ENCODE results near the gene TIMM44. TPM values are rescaled to one million over a fixed set of nuclear protein-coding genes. Genes with fewer than 3 reads are reported as not detected.
A peak's percentile ranks its signal among the peaks of the same experiment; 100 is the strongest.

Gene TIMM44
- 10 to 100 TPM; 63.6 to 69.6 TPM for total RNA-seq

DNA sequence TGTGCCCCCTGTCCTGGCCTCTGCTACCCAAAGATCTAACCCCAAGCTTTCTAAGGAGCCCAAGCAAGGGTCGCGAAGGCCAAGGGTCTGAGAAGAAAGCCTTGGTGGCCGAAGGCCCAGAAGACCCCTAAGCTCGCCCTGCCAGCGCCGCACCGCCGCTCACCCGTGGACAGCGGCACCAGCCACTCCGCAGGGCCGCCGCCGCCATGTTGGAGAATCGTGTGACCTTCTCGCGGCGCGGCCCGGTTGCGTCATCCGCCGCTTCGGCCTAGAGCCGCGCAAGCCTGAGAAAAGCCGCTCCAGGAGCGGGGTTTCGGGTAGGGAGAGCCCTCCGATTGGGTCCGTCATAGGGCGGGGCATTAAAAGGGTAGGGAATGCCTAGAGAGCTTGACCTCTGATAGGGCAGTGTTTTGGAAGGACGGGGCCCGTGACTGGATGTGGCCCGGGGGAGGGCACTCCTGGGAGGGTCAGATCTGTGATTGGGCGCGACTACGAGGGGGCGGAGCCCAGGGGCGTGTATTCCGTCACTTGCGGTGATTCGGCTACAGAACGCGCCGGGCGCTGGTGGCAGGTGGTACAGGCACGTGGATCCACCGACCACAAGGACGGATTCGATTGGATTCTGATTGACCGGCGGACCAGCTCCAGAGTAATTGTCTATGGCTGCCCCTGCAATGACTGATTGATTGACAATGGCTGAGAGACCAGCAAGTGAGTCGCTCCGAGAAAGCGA is at the start of gene TIMM44:
Gene TIMM44 (minus strand): TSS at position 223 of the 733 bp plus-strand sequence. CDS start 15 bp downstream, at position 208.
- DNase-seq (peak; percentile 100), ATAC-seq (peak; percentile 99)
- Mint-ChIP-seq H3K4me3 (peak within 1 kb of the TSS; percentile 91), H3K27ac (peak within 1 kb of the TSS; percentile 97), H3K36me3 (ENCODE audit: low read depth) (peaks cover 14% of the 10 kb centered on the region), H3K9me3 (ENCODE audit: insufficient read depth) (no peaks in the 10 kb centered on the region), H3K27me3 (ENCODE audit: low read depth) (no peaks in the 10 kb centered on the region), H3K4me1 (ENCODE audit: low read depth) (peaks cover 39% of the 10 kb centered on the region)
- ChIA-PET POLR2A (interaction anchor here (0.5 to 1.9 kb wide), 14 partner anchors 13 to 875 kb away, joined by 3 to 17 read pairs (median 4); partner anchors contain the start of genes ELAVL1, MAP2K7 and SNAPC2), CTCF (interaction anchor here (0.8 to 3.0 kb wide), 37 partner anchors 8 to 647 kb away, joined by 3 to 50 read pairs (median 6); partner anchors contain the start of genes ARHGEF18, ELAVL1, MAP2K7 and SNAPC2)

DNA sequence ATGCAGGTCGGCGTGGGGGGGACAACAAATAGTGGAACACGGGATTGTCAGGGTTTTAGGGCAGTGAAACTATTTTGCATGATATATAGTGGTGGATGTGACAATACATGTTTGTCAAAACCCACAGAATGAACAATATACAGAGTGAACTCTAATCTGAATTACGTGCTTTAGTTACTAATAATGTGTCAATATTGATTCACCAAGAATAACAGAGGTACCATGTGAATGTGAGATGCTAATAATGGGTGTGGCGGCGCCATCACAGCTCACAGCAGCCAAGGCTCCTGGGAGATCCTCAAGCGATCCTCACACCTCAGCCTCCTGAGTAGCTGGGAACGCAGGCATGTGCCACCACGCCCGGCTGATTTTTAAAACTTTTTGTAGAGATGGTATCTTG is 49.1 kb upstream of the TIMM44 start:
- Mint-ChIP-seq H3K27me3 (ENCODE audit: low read depth) (no peaks in the 10 kb centered on the region), H3K9me3 (ENCODE audit: insufficient read depth) (no peaks in the 10 kb centered on the region), H3K27ac (no peak overlapping the region), H3K4me3 (no peak overlapping the region), H3K4me1 (ENCODE audit: low read depth) (peaks cover 20% of the 10 kb centered on the region), H3K36me3 (ENCODE audit: low read depth) (peaks cover 33% of the 10 kb centered on the region)
- DNase-seq (no peak), ATAC-seq (no peak)
- CTCF ChIA-PET: interaction anchor here (1.2 kb wide), 1 partner anchor 10 kb away, joined by 5 read pairs; no protein-coding TSS in a partner anchor
- POLR2A ChIA-PET: no interaction called here

DNA sequence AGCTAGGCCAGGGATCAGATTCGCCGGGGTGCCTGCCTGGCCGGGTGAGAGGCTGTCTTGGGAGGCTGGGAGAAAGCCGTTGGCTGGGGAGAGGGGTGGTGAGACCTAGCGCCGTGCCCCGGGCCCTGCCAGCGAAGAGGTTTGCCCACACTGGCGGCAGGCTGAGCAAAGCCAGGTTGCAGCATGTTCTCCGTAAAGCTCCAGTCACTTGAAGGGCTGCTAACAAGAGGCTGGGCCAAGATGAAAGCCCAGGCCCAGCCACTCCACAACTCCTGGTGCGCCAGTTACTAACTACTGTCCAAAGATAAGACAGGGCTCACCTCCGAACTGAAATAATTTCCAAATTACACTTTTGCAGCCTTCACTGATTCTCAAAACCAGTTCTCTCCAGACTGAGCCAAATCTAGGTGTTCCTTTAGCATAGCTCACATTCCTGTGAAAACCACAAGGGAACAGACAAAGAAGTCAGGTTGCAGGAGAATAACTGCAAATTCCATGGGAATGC is 45.7 kb upstream of the TIMM44 start:
- ATAC-seq (no peak), DNase-seq (no peak)
- H3K27ac Mint-ChIP-seq: no peak overlapping the region
- POLR2A ChIA-PET: no interaction called here
- no peak overlapping the region for H3K4me3 Mint-ChIP-seq
- H3K4me1 Mint-ChIP-seq (ENCODE audit: low read depth): peaks cover 4% of the 10 kb centered on the region
- peaks cover 46% of the 10 kb centered on the region for H3K36me3 Mint-ChIP-seq (ENCODE audit: low read depth)
- no peaks in the 10 kb centered on the region for H3K9me3 Mint-ChIP-seq (ENCODE audit: insufficient read depth)
- CTCF ChIA-PET: interaction anchor here (1.1 to 3.7 kb wide), 3 partner anchors 13 to 45 kb away, joined by 3 to 18 read pairs (median 4); partner anchors contain the start of gene TIMM44
- H3K27me3 Mint-ChIP-seq (ENCODE audit: low read depth): no peaks in the 10 kb centered on the region

- H3K27ac Mint-ChIP-seq: no peak overlapping the region
- POLR2A ChIA-PET: no interaction called here
- ATAC-seq (no peak), DNase-seq (no peak)
- CTCF ChIA-PET: interaction anchor here (3.7 kb wide), 1 partner anchor 14 kb away, joined by 18 read pairs; no protein-coding TSS in a partner anchor
- H3K27me3 Mint-ChIP-seq (ENCODE audit: low read depth): no peaks in the 10 kb centered on the region
- no peaks in the 10 kb centered on the region for H3K4me1 Mint-ChIP-seq (ENCODE audit: low read depth)
- H3K36me3 Mint-ChIP-seq (ENCODE audit: low read depth): peaks cover 46% of the 10 kb centered on the region
- H3K4me3 Mint-ChIP-seq: no peak overlapping the region
- H3K9me3 Mint-ChIP-seq (ENCODE audit: insufficient read depth): no peaks in the 10 kb centered on the region
These were observed 44.8 kb upstream of the TIMM44 start for GRCh38 chr19:7988307-7988706.

DNA sequence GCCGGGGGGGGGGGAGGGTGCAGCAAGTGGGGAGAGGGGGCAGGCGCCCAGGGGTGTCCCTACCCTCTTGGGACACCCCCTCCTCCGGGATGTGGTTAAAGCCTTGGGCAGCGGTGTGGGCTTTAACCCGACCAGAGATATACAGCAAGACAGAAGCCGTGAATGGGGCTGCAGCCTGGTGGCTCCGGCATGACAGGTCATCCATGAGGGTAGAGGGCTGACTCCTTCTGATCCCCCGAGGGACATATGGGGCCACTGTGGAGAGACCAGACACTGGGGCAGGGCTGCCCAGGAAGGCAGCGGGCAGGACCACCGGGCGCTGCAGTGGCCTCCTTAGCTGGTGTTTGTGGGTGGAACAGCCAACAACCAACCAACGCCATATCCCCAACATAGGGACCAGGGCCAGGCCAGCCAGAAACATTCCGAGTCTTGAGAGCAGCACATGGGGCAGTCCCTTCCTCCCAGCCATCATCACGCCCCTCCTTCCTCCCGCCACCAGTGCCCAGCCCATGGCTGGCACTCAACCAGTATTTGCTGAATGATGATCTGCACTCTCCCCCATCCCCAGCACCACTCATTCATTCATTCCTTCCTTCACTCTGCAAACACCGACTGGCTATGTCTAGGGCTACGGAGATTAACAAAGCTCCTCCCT is 43.8 kb upstream of the TIMM44 start:
- Mint-ChIP-seq H3K9me3 (ENCODE audit: insufficient read depth) (no peaks in the 10 kb centered on the region), H3K27ac (no peak overlapping the region), H3K4me1 (ENCODE audit: low read depth) (no peaks in the 10 kb centered on the region), H3K27me3 (ENCODE audit: low read depth) (no peaks in the 10 kb centered on the region), H3K4me3 (no peak overlapping the region), H3K36me3 (ENCODE audit: low read depth) (peaks cover 48% of the 10 kb centered on the region)
- ChIA-PET CTCF (interaction anchor here (3.7 kb wide), 1 partner anchor 15 kb away, joined by 18 read pairs; no protein-coding TSS in a partner anchor), POLR2A (no interaction called here)
- DNase-seq: no peak
- no peak for ATAC-seq

GRCh38 chr19:7986321-7987113 is 43.1 kb upstream of the TIMM44 start:
- H3K36me3 Mint-ChIP-seq (ENCODE audit: low read depth): peaks cover 45% of the 10 kb centered on the region
- no peak for DNase-seq
- no peaks in the 10 kb centered on the region for H3K4me1 Mint-ChIP-seq (ENCODE audit: low read depth)
- ChIA-PET CTCF (no interaction called here), POLR2A (no interaction called here)
- no peaks in the 10 kb centered on the region for H3K9me3 Mint-ChIP-seq (ENCODE audit: insufficient read depth)
- no peak for ATAC-seq
- H3K27me3 Mint-ChIP-seq (ENCODE audit: low read depth): no peaks in the 10 kb centered on the region
- H3K4me3 Mint-ChIP-seq: no peak overlapping the region
- no peak overlapping the region for H3K27ac Mint-ChIP-seq

DNA sequence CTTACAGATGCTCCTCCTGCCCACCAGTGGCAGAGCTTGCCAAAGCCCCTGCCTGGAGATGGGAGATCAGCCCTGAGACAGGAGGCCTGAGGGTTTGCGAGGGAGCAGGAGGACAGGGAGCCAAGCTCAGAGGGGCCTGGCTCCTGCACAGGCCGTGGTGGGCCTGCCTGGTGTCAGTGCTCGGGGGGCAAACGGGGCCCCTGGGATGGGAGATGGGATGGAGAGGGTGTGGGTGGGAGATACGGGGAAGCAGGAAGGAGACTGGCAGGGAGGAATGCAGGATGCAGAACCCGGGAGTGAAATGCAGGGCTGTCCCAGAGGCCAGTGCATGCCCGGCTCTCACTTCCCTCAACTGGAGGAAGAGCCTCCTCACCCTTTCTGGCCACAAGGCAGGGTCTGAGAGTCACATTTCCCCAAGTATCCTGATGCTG is 42.0 kb upstream of the TIMM44 start:
- Mint-ChIP-seq H3K4me3 (no peak overlapping the region), H3K27ac (no peak overlapping the region), H3K9me3 (ENCODE audit: insufficient read depth) (no peaks in the 10 kb centered on the region), H3K36me3 (ENCODE audit: low read depth) (peaks cover 46% of the 10 kb centered on the region), H3K4me1 (ENCODE audit: low read depth) (no peaks in the 10 kb centered on the region), H3K27me3 (ENCODE audit: low read depth) (no peaks in the 10 kb centered on the region)
- ChIA-PET CTCF (no interaction called here), POLR2A (no interaction called here)
- ATAC-seq (no peak), DNase-seq (no peak)

GRCh38 chr19:7983995-7984837 is 40.8 kb upstream of the TIMM44 start:
- H3K27ac Mint-ChIP-seq: no peak overlapping the region
- ATAC-seq: no peak
- CTCF ChIA-PET: interaction anchor here (1.1 kb wide), 1 partner anchor 14 kb away, joined by 3 read pairs; no protein-coding TSS in a partner anchor
- DNase-seq: no peak
- H3K4me1 Mint-ChIP-seq (ENCODE audit: low read depth): no peaks in the 10 kb centered on the region
- POLR2A ChIA-PET: no interaction called here
- no peak overlapping the region for H3K4me3 Mint-ChIP-seq
- H3K9me3 Mint-ChIP-seq (ENCODE audit: insufficient read depth): no peaks in the 10 kb centered on the region
- peaks cover 41% of the 10 kb centered on the region for H3K36me3 Mint-ChIP-seq (ENCODE audit: low read depth)
- H3K27me3 Mint-ChIP-seq (ENCODE audit: low read depth): no peaks in the 10 kb centered on the region

- Mint-ChIP-seq H3K36me3 (ENCODE audit: low read depth) (peaks cover 35% of the 10 kb centered on the region), H3K27me3 (ENCODE audit: low read depth) (no peaks in the 10 kb centered on the region), H3K4me1 (ENCODE audit: low read depth) (no peaks in the 10 kb centered on the region), H3K27ac (no peak overlapping the region), H3K9me3 (ENCODE audit: insufficient read depth) (no peaks in the 10 kb centered on the region), H3K4me3 (no peak overlapping the region)
- ATAC-seq (no peak), DNase-seq (no peak)
- ChIA-PET POLR2A (no interaction called here), CTCF (interaction anchor here (1.1 kb wide), 1 partner anchor 13 kb away, joined by 3 read pairs; no protein-coding TSS in a partner anchor)
These were observed 40.0 kb upstream of the TIMM44 start for GRCh38 chr19:7983286-7983950.

DNA sequence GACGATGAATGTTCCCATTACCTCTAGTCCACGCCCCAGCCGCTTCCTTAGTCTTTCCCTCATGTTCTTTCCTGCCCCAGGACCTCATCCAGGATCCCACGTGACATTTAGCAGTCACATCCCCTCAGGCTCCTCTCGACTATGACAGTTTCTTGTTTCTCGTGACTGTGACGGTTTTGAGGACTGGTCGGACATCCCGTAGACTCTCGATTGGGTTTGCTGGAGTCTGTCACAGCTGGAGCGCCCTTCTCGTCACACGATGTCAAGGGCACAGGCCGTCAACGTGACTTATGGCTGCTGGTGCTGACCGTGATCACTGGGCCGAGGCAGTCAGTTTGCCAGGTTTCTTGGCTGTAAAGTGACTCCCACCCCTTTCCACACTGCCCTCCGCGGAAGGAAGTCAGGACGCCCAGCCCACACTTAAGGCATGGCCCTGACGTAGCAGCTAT is 39.2 kb upstream of the TIMM44 start:
- Mint-ChIP-seq H3K27me3 (ENCODE audit: low read depth) (no peaks in the 10 kb centered on the region), H3K4me3 (no peak overlapping the region), H3K27ac (no peak overlapping the region), H3K9me3 (ENCODE audit: insufficient read depth) (no peaks in the 10 kb centered on the region), H3K36me3 (ENCODE audit: low read depth) (peaks cover 29% of the 10 kb centered on the region), H3K4me1 (ENCODE audit: low read depth) (no peaks in the 10 kb centered on the region)
- no peak for DNase-seq
- ATAC-seq: no peak
- ChIA-PET CTCF (no interaction called here), POLR2A (no interaction called here)

All from activated CD8-positive, alpha-beta T cell treated with anti-CD3 and anti-CD28 coated beads, Interleukin-2, amount 10 ng/mL, durations not matched to agents 7 days and 5 days (primary cell).